ENCODE data around the gene TMEM219. TPM values are rescaled to one million over a fixed set of nuclear protein-coding genes. Genes with fewer than 3 reads are reported as not detected.
"Not testable (repeated sequence)": the region's sequence is repeated elsewhere in the genome, so short reads cannot be mapped to it uniquely, and the experiment has no call there.

The TMEM219 gene
- total and polyA plus RNA-seq, 2 donors from 2014 or later: 127 to 288 TPM

DNA sequence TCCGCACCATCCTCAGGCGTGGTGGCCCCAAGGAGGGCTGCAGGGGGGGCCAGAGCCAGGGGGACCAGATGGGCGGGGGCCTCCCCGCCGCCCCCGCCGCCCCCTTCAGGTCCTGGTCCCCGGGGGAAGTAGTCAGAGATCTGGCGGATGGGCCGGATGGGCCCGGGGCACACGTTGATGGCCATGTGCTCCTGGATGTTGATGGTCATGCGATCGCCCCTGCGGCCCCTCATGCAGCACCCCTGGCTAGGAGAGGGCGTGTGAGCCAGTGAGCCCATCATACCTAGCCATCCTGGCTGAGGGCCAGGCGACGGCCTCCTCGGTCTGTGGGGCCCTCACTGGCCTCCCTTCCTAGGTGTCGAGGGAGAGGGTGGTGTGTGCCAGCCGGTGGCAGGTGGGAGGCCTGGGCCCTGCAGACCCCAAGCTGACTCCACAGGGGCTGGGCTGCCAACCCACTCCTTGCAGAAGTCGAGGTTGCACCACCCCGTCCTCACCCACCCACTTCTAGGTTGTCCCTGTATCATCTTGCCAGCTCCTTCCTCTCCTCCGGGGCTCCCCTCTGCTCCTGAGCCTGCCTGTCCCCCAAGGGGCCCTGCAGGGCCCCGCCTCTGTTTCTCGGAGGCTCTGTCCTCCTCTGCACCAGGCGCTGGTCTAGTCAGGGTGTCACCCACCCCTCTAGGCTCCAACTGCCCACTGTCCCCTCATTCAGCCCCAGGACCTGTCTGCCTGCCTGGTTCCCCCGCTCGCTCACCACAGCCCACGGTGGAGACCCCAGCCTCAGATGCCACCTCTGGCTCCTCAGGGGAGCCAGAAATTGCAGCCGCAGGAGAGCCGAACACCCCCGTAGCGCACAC lies 48.3 kb downstream of the TMEM219 start:
- DNase-seq (peak in 1 of 5 donors; percentile 66), FAIRE-seq (no peak)
- H3K9me3 ChIP-seq (ENCODE audit: control insufficient read depth in 2 of 3, insufficient read depth in 1 of 3, low read length in 3 of 3): no peaks in the 10 kb centered on the region
- intact Hi-C loops (cut with DNase I): no loop called here
- TF ChIP-seq CTCF (IDR thresholded peaks at IDR 0.05; ENCODE audit: borderline replicate concordance, extremely low read depth, insufficient read depth): no peak
- no peak overlapping the region for H3K9ac ChIP-seq (ENCODE audit: low read length in 3 of 3)
- peaks cover 0 to 4% (median 0%) of the 10 kb centered on the region in 3 donors for H3K4me1 ChIP-seq (ENCODE audit: control insufficient read depth in 2 of 3, insufficient read depth in 2 of 3, low read depth in 1 of 3, low read length in 3 of 3)
- H3K36me3 ChIP-seq (ENCODE audit: control insufficient read depth in 2 of 3, insufficient read depth in 3 of 3, low read length in 3 of 3): no peaks in the 10 kb centered on the region
- H3K27ac ChIP-seq (ENCODE audit: low read depth in 2 of 2, low read length in 2 of 2): no peak overlapping the region
- H3K27me3 ChIP-seq (ENCODE audit: control insufficient read depth, insufficient read depth, low read length): no peaks in the 10 kb centered on the region
- no peak overlapping the region for H3K4me3 ChIP-seq (ENCODE audit: low read length in 3 of 3)

- no peak for FAIRE-seq
- no peak within 1 kb of the TSS for H3K4me3 ChIP-seq (ENCODE audit: low read length in 3 of 3)
- TF ChIP-seq CTCF (IDR thresholded peaks at IDR 0.05; ENCODE audit: borderline replicate concordance, extremely low read depth, insufficient read depth): no peak
Observed at GRCh38 chr16:30010844-30011713, 49.2 kb downstream of the TMEM219 start, which contains the start of gene DOC2A. DOC2A (minus strand) TSS chr16:30011027; CDS start chr16:30010222, 805 bp downstream.

DNA sequence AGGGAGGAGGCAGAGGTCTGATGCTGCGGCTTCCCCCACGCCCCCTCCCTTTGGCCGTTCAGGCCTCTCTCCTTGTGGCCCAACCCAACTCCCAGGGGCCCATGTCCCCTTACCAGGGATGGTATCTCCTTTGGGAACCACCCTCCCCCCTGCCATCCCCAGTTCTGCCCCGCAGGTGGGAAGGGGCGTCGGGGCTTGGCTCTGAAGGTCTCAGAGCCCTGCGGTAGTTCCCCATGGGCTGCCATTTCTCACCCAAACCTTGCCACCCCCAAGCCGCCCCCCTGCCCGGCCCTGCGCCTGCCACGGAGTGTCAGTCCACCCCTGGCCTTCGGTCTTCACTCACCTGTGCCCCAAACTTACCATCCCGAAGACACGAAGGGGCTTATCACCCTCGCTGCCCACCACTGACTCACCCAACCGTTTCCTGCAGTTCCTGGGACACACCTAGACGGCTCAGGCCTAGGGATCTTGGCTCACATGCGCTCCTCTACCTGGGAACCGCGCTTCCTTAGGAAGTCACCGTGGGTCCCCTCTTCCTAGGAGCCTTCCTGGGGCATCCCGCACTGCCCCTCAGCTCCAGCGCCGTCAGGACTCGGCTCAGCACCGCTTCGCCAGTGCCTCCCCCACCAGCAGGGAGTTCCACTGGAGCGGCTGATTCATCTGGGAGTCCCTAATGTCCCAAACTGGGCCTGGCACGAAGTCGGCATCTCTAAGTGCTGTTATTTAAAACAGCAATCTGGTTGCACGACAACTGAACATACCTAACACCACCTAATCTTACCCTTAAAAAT lies 50.0 kb downstream of the TMEM219 start:
- Histone ChIP-seq H3K9ac (ENCODE audit: low read length in 3 of 3) (no peak overlapping the region), H3K4me3 (ENCODE audit: low read length in 3 of 3) (no peak overlapping the region), H3K9me3 (ENCODE audit: control insufficient read depth in 2 of 3, insufficient read depth in 1 of 3, low read length in 3 of 3) (no peaks in the 10 kb centered on the region), H3K4me1 (ENCODE audit: control insufficient read depth in 2 of 3, insufficient read depth in 2 of 3, low read depth in 1 of 3, low read length in 3 of 3) (peaks cover 0 to 4% (median 0%) of the 10 kb centered on the region in 3 donors), H3K27me3 (ENCODE audit: control insufficient read depth, insufficient read depth, low read length) (no peaks in the 10 kb centered on the region), H3K27ac (ENCODE audit: low read depth in 2 of 2, low read length in 2 of 2) (no peak overlapping the region), H3K36me3 (ENCODE audit: control insufficient read depth in 2 of 3, insufficient read depth in 3 of 3, low read length in 3 of 3) (no peaks in the 10 kb centered on the region)
- DNase-seq (no peak), FAIRE-seq (no peak)
- intact Hi-C loops (cut with DNase I): no loop called here
- no peak for TF ChIP-seq CTCF (IDR thresholded peaks at IDR 0.05; ENCODE audit: borderline replicate concordance, extremely low read depth, insufficient read depth)

More at GRCh38 chr16:30010844-30011713, 49.2 kb downstream of the TMEM219 start, which contains the start of gene DOC2A:
- intact Hi-C loops (cut with DNase I): no loop called here
- H3K36me3 ChIP-seq (ENCODE audit: control insufficient read depth in 2 of 3, insufficient read depth in 3 of 3, low read length in 3 of 3): no peaks in the 10 kb centered on the region
- H3K9ac ChIP-seq (ENCODE audit: low read length in 3 of 3): no peak within 1 kb of the TSS
- H3K27ac ChIP-seq (ENCODE audit: low read depth in 2 of 2, low read length in 2 of 2): no peak within 1 kb of the TSS
- peak; percentile 53 to 84 (median 61) for DNase-seq
- H3K4me1 ChIP-seq (ENCODE audit: control insufficient read depth in 2 of 3, insufficient read depth in 2 of 3, low read depth in 1 of 3, low read length in 3 of 3): peaks cover 0 to 4% (median 0%) of the 10 kb centered on the region in 3 donors
- H3K27me3 ChIP-seq (ENCODE audit: control insufficient read depth, insufficient read depth, low read length): no peaks in the 10 kb centered on the region
- no peaks in the 10 kb centered on the region for H3K9me3 ChIP-seq (ENCODE audit: control insufficient read depth in 2 of 3, insufficient read depth in 1 of 3, low read length in 3 of 3)

DNA sequence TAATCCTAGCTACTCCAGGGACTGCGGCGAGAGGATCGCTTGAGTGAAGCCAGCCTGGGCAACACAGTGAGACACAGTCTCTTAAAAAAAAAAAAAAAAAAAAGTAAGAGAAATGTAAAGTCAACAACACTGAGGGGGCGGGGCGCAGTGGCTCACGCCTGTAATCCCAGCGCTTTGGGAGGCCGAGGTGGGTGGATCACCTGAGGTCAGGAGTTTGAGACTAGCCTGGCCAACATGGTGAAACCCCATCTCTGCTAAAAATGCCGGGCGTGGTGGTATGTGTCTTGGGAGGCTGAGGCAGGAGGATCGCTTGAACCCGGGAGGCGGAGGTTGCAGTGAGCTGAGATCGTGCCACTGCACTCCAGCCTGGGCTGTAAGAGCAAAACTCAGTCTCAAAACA lies 50.7 kb downstream of the TMEM219 start:
- H3K9ac ChIP-seq (ENCODE audit: low read length in 3 of 3); H3K27me3 ChIP-seq (ENCODE audit: control insufficient read depth, insufficient read depth, low read length); H3K36me3 ChIP-seq (ENCODE audit: control insufficient read depth in 2 of 3, insufficient read depth in 3 of 3, low read length in 3 of 3); H3K4me3 ChIP-seq (ENCODE audit: low read length in 3 of 3); H3K4me1 ChIP-seq (ENCODE audit: control insufficient read depth in 2 of 3, insufficient read depth in 2 of 3, low read depth in 1 of 3, low read length in 3 of 3); H3K27ac ChIP-seq (ENCODE audit: low read depth in 2 of 2, low read length in 2 of 2); DNase-seq; H3K9me3 ChIP-seq (ENCODE audit: control insufficient read depth in 2 of 3, insufficient read depth in 1 of 3, low read length in 3 of 3); FAIRE-seq; intact Hi-C loops (cut with DNase I): not testable (repeated sequence)

DNA sequence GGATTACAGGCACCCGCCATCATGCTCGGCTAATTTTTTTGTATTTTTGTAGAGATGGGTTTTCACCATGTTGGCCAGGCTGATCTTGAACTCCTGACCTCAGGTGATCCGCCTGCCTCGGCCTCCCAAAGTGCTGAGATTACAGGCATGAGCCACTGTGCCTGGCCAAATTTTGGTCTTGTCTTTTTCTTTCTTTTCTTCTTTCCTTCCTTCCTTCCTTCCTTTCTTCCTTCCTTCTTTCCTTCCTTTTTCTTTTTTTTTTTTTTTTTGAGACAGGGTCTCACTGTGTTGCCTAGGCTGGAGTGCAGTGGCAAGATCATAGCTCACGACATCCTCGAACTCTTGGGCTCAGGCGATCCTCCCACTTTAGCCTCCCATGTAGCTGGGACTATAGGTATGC lies 53.6 kb downstream of the TMEM219 start:
- DNase-seq; H3K9me3 ChIP-seq (ENCODE audit: control insufficient read depth in 2 of 3, insufficient read depth in 1 of 3, low read length in 3 of 3); H3K9ac ChIP-seq (ENCODE audit: low read length in 3 of 3); H3K27ac ChIP-seq (ENCODE audit: low read depth in 2 of 2, low read length in 2 of 2); H3K36me3 ChIP-seq (ENCODE audit: control insufficient read depth in 2 of 3, insufficient read depth in 3 of 3, low read length in 3 of 3); H3K4me3 ChIP-seq (ENCODE audit: low read length in 3 of 3); intact Hi-C loops (cut with DNase I); H3K27me3 ChIP-seq (ENCODE audit: control insufficient read depth, insufficient read depth, low read length); H3K4me1 ChIP-seq (ENCODE audit: control insufficient read depth in 2 of 3, insufficient read depth in 2 of 3, low read depth in 1 of 3, low read length in 3 of 3); FAIRE-seq: not testable (repeated sequence)

Data from kidney (tissue), 14 donors.